ENCODE data around the gene LRRC4C. TPM values are rescaled to one million over a fixed set of nuclear protein-coding genes. Genes with fewer than 3 reads are reported as not detected.
"Not testable (repeated sequence)": the region's sequence is repeated elsewhere in the genome, so short reads cannot be mapped to it uniquely, and the experiment has no call there.

Gene LRRC4C
- total RNA-seq, 1 donor from 2014 or later: 5.5 TPM

GRCh38 chr11:40867991-40868632 is 591.3 kb downstream of the LRRC4C start:
- no peak for TF ChIP-seq CTCF (conservative IDR thresholded peaks at IDR 0.05)
- H3K27me3 Mint-ChIP-seq (ENCODE audit: low read depth): no peaks in the 10 kb centered on the region
- no peak for DNase-seq (ENCODE audit: low read depth, low spot score)
- H3K36me3 Mint-ChIP-seq (ENCODE audit: low read depth): peaks cover 3% of the 10 kb centered on the region
- H3K4me3 Mint-ChIP-seq: no peak overlapping the region
- peaks cover 6% of the 10 kb centered on the region for H3K9me3 Mint-ChIP-seq
- no peak overlapping the region for H3K27ac Mint-ChIP-seq (ENCODE audit: unreplicated experiment)
- peaks cover 12% of the 10 kb centered on the region for H3K4me1 Mint-ChIP-seq

GRCh38 chr11:40857754-40858153 is 601.7 kb downstream of the LRRC4C start:
- not testable (repeated sequence) for H3K36me3 Mint-ChIP-seq (ENCODE audit: low read depth); H3K27ac Mint-ChIP-seq (ENCODE audit: unreplicated experiment); DNase-seq (ENCODE audit: low read depth, low spot score); H3K4me1 Mint-ChIP-seq; H3K27me3 Mint-ChIP-seq (ENCODE audit: low read depth); H3K4me3 Mint-ChIP-seq; H3K9me3 Mint-ChIP-seq

GRCh38 chr11:40842750-40843339 is 616.6 kb downstream of the LRRC4C start:
- Mint-ChIP-seq H3K4me1 (no peaks in the 10 kb centered on the region), H3K27ac (ENCODE audit: unreplicated experiment) (no peak overlapping the region), H3K27me3 (ENCODE audit: low read depth) (no peaks in the 10 kb centered on the region), H3K36me3 (ENCODE audit: low read depth) (no peaks in the 10 kb centered on the region), H3K9me3 (peaks cover 5% of the 10 kb centered on the region), H3K4me3 (no peak overlapping the region)
- TF ChIP-seq CTCF (conservative IDR thresholded peaks at IDR 0.05): no peak
- no peak for DNase-seq (ENCODE audit: low read depth, low spot score)

DNA sequence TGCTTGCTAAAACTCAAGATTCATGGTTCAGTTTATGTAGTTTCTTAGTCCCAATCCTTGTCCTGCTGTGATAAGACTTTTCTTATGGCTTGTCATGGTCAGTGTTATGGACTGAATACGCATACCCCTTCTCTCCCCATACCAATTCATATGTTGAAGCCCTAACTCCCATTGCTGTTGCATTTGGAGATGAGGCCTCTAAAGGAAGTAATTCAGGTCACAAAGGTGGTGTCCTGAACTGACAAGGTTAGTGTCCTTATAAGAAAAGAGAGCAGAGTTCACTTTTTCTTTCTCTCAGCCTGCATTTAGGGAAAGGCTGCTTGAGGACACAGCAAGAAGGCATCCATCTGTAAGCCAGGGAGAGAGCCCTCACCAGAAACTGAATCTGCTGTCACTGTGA is 618.2 kb downstream of the LRRC4C start:
- no peak for DNase-seq (ENCODE audit: low read depth, low spot score)
- Mint-ChIP-seq H3K27ac (ENCODE audit: unreplicated experiment) (no peak overlapping the region), H3K4me3 (no peak overlapping the region), H3K36me3 (ENCODE audit: low read depth) (no peaks in the 10 kb centered on the region), H3K27me3 (ENCODE audit: low read depth) (no peaks in the 10 kb centered on the region), H3K9me3 (peaks cover 5% of the 10 kb centered on the region), H3K4me1 (no peaks in the 10 kb centered on the region)
- no peak for TF ChIP-seq CTCF (conservative IDR thresholded peaks at IDR 0.05)

DNA sequence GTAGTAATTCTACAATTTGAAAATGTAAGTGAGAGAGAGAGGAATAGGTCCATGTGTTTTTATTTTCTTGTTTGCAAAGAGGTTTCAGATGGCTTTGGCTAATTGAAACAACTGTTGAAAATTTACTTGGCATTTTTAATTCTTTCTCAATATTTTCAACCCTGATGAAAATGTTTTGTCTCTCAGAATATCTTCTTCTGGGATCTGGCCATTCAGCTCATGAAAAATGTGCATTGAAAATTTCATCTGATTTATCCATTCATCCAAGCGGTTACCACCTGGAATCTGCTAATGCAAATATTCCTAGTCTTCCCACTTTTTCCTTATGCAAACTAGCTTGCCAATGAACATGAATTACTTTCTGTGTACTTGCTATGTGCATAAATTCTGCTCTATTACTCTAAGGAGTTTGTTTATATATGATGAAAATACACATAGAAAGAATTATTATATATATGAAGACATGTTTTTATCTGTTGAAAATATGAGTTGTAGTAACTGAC is 621.2 kb downstream of the LRRC4C start:
- H3K9me3 Mint-ChIP-seq: peaks cover under 1% of the 10 kb centered on the region
- H3K27ac Mint-ChIP-seq (ENCODE audit: unreplicated experiment): no peak overlapping the region
- no peaks in the 10 kb centered on the region for H3K36me3 Mint-ChIP-seq (ENCODE audit: low read depth)
- no peaks in the 10 kb centered on the region for H3K27me3 Mint-ChIP-seq (ENCODE audit: low read depth)
- no peaks in the 10 kb centered on the region for H3K4me1 Mint-ChIP-seq
- TF ChIP-seq CTCF (conservative IDR thresholded peaks at IDR 0.05): no peak
- DNase-seq (ENCODE audit: low read depth, low spot score): no peak
- no peak overlapping the region for H3K4me3 Mint-ChIP-seq

DNA sequence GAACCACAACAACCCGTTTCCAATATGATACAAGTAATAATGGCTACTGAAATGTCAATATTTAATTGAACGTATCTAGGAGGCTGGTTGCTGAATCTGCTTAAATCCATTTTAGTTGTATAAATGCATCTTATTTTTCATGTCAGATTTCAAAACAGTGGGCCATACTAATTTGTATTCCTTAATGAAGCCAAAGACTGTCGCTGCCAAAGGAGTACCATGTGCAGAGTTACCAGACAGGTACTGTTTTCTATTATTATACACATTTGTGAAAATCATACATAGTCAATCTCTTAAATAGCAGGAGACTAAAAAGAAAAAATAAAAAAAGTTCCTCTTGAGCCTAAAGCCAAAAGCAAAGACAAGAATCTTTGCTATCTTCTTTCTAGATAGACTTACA is 632.3 kb downstream of the LRRC4C start:
- Mint-ChIP-seq H3K4me3 (no peak overlapping the region), H3K36me3 (ENCODE audit: low read depth) (no peaks in the 10 kb centered on the region), H3K27ac (ENCODE audit: unreplicated experiment) (no peak overlapping the region), H3K9me3 (peaks cover 15% of the 10 kb centered on the region), H3K4me1 (no peaks in the 10 kb centered on the region), H3K27me3 (ENCODE audit: low read depth) (no peaks in the 10 kb centered on the region)
- TF ChIP-seq CTCF (conservative IDR thresholded peaks at IDR 0.05): no peak
- no peak for DNase-seq (ENCODE audit: low read depth, low spot score)

Measured in neural crest cell (in vitro differentiated cells).